Endodermal cell (in vitro differentiated cells): ENCODE data around the gene ZNF718. TPM values are rescaled to one million over a fixed set of nuclear protein-coding genes. Genes with fewer than 3 reads are reported as not detected.

Experiments used
- DNase-seq: peaks from one replicate; pipeline ENCODE4 v3.0.0-alpha.2; 2017
- H3K27ac ChIP-seq: 2 replicates; pipeline ENCODE4 v1.5.1; 2013; ENCODE audit warnings: mild to moderate bottlenecking, low read depth, low read length, moderate library complexity
- H3K27me3 ChIP-seq: 2 replicates; pipeline ENCODE4 v1.6.1; 2013; ENCODE audit warnings: mild to moderate bottlenecking, low read length, moderate library complexity; ENCODE audit not compliant: insufficient read depth, control insufficient read depth, poor library complexity, severe bottlenecking
- H3K36me3 ChIP-seq: 2 replicates; pipeline ENCODE4 v1.7.0; 2013; ENCODE audit warnings: mild to moderate bottlenecking, low read length, moderate library complexity; ENCODE audit not compliant: control insufficient read depth, insufficient read depth
- H3K4me1 ChIP-seq: one replicate; pipeline ENCODE4 v1.7.0; 2013; ENCODE audit warnings: low read length; ENCODE audit not compliant: control insufficient read depth, insufficient read depth
- H3K4me3 ChIP-seq: 2 replicates; pipeline ENCODE4 v1.5.1; 2013; ENCODE audit warnings: mild to moderate bottlenecking, low read length, moderate library complexity
- H3K9ac ChIP-seq: 2 replicates; pipeline ENCODE4 v1.6.1; 2013; ENCODE audit warnings: mild to moderate bottlenecking, low read length, moderate library complexity; ENCODE audit not compliant: poor library complexity, severe bottlenecking; ENCODE audit errors: extremely low read depth
- H3K9me3 ChIP-seq: 2 replicates; pipeline ENCODE4 v1.6.1; 2013; ENCODE audit warnings: mild to moderate bottlenecking, low read length, moderate library complexity; ENCODE audit not compliant: control insufficient read depth
- H3K27ac Mint-ChIP-seq: 2 replicates; pipeline ENCODE4 v1.8.0; 2020; ENCODE audit warnings: mixed read lengths
- H3K27me3 Mint-ChIP-seq: 2 replicates; pipeline ENCODE4 v1.8.0; 2021; ENCODE audit warnings: mild to moderate bottlenecking, mixed read lengths; ENCODE audit not compliant: insufficient read depth
- H3K36me3 Mint-ChIP-seq: 2 replicates; pipeline ENCODE4 v1.8.0; 2020; ENCODE audit warnings: low read depth, mixed read lengths
- H3K4me1 Mint-ChIP-seq: 2 replicates; pipeline ENCODE4 v1.8.0; 2020; ENCODE audit warnings: mixed read lengths
- H3K4me3 Mint-ChIP-seq: 2 replicates; pipeline ENCODE4 v1.8.0; 2020; ENCODE audit warnings: mild to moderate bottlenecking, moderate library complexity, mixed read lengths
- H3K9me3 Mint-ChIP-seq: 2 replicates; pipeline ENCODE4 v1.8.0; 2020; ENCODE audit warnings: mild to moderate bottlenecking, mixed read lengths
- WGBS, 2 experiments: methylation state at CpG; one replicate each; pipeline versions ENCODE4 v1.1.5 to v1.1.7; 2013; ENCODE audit warnings: missing lambda C conversion rate in 2 of 2, mixed read lengths in 1 of 2; ENCODE audit not compliant: insufficient coverage in 1 of 2, insufficient read length in 1 of 2; 5-methylcytosine and 5-hydroxymethylcytosine counted together
- total RNA-seq, 2 donors: library from RNA; stranded (reverse); fragmentation: NEBNext Ultra II Directional in 1 of 2; extraction: Animal tissue kit (Norgen Biotek cat#: 25700) in 1 of 2; gene quantifications; 2 replicates in 1 of 2; 3 replicates in 1 of 2; pipeline ENCODE4 v1.2.1, GENCODE V29; 2021
- TF ChIP-seq, protein P1 (sequence below): fragments of 200-600 bp; sonication (generic); conservative IDR thresholded peaks from 2 replicates; pipeline ENCODE4 v1.5.0; 2021; ENCODE audit warnings: antibody characterized with exemption, mild to moderate bottlenecking

Gene ZNF718
- total RNA-seq, 2 donors from 2014 or later = 15.8 to 23.7 TPM

GRCh38 chr4:98386-98785, 25.9 kb upstream of the ZNF718 start:
- Mint-ChIP-seq H3K9me3 (peaks cover 92% of the 10 kb centered on the region), H3K4me1 (no peaks in the 10 kb centered on the region), H3K36me3 (no peaks in the 10 kb centered on the region), H3K27me3 (no peaks in the 10 kb centered on the region), H3K4me3 (no peak overlapping the region), H3K27ac (no peak overlapping the region)
- Histone ChIP-seq H3K9me3 (peaks cover 84% of the 10 kb centered on the region), H3K36me3 (no peaks in the 10 kb centered on the region), H3K4me1 (no peaks in the 10 kb centered on the region), H3K27ac (no peak overlapping the region), H3K27me3 (no peaks in the 10 kb centered on the region), H3K4me3 (no peak overlapping the region), H3K9ac (no peak overlapping the region)
- 91% methylated on average over 1 of the region's 1 CpG; no CpG with 5 or more reads in 1 of the 2 experiments for WGBS, 2 experiments
- DNase-seq = no peak
- TF ChIP-seq, protein P1, sequence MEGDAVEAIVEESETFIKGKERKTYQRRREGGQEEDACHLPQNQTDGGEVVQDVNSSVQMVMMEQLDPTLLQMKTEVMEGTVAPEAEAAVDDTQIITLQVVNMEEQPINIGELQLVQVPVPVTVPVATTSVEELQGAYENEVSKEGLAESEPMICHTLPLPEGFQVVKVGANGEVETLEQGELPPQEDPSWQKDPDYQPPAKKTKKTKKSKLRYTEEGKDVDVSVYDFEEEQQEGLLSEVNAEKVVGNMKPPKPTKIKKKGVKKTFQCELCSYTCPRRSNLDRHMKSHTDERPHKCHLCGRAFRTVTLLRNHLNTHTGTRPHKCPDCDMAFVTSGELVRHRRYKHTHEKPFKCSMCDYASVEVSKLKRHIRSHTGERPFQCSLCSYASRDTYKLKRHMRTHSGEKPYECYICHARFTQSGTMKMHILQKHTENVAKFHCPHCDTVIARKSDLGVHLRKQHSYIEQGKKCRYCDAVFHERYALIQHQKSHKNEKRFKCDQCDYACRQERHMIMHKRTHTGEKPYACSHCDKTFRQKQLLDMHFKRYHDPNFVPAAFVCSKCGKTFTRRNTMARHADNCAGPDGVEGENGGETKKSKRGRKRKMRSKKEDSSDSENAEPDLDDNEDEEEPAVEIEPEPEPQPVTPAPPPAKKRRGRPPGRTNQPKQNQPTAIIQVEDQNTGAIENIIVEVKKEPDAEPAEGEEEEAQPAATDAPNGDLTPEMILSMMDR = no peak

GRCh38 chr4:99863-100262, 24.4 kb upstream of the ZNF718 start:
- no peaks in the 10 kb centered on the region for H3K36me3 Mint-ChIP-seq
- no peak overlapping the region for H3K27ac Mint-ChIP-seq
- Histone ChIP-seq H3K27ac (no peak overlapping the region), H3K4me1 (no peaks in the 10 kb centered on the region), H3K9ac (no peak overlapping the region), H3K4me3 (peak overlapping the region; percentile 1), H3K9me3 (peaks cover 82% of the 10 kb centered on the region), H3K36me3 (no peaks in the 10 kb centered on the region), H3K27me3 (no peaks in the 10 kb centered on the region)
- H3K4me1 Mint-ChIP-seq = no peaks in the 10 kb centered on the region
- H3K4me3 Mint-ChIP-seq = no peak overlapping the region
- no peak for DNase-seq
- H3K27me3 Mint-ChIP-seq = no peaks in the 10 kb centered on the region
- H3K9me3 Mint-ChIP-seq = peaks cover 91% of the 10 kb centered on the region
- TF ChIP-seq, protein P1 = no peak
- WGBS, 2 experiments = 75 to 76% methylated on average over 4 to 5 of the region's 5 CpGs

GRCh38 chr4:107083-107443, 17.2 kb upstream of the ZNF718 start:
- peaks cover 43% of the 10 kb centered on the region for H3K27me3 Mint-ChIP-seq
- DNase-seq = no peak
- TF ChIP-seq, protein P1 = no peak
- H3K27me3 ChIP-seq = peaks cover 39% of the 10 kb centered on the region
- no peak overlapping the region for H3K27ac ChIP-seq
- no peak overlapping the region for H3K4me3 ChIP-seq
- H3K9ac ChIP-seq = no peak overlapping the region
- H3K36me3 ChIP-seq = no peaks in the 10 kb centered on the region
- peaks cover 70% of the 10 kb centered on the region for H3K9me3 ChIP-seq
- H3K27ac Mint-ChIP-seq = no peak overlapping the region
- WGBS, 2 experiments = 56 to 76% methylated on average over 14 to 33 of the region's 33 CpGs
- H3K4me1 Mint-ChIP-seq = no peaks in the 10 kb centered on the region
- peaks cover 89% of the 10 kb centered on the region for H3K9me3 Mint-ChIP-seq
- no peak overlapping the region for H3K4me3 Mint-ChIP-seq
- H3K4me1 ChIP-seq = no peaks in the 10 kb centered on the region
- H3K36me3 Mint-ChIP-seq = no peaks in the 10 kb centered on the region
